Sigmoid colon (tissue), 7 donors: ENCODE measurements around the gene SHROOM4. TPM values are rescaled to one million over a fixed set of nuclear protein-coding genes. Genes with fewer than 3 reads are reported as not detected.

Source experiments
- DNase-seq: peaks from one replicate; pipeline ENCODE4 v3.0.0-alpha.2; 2019
- H3K27ac ChIP-seq, 4 donors: fragments of 200-600 bp; sonication (generic); one replicate each; pipeline ENCODE4 v1.5.1; 2016 to 2019; ENCODE audit warnings: mild to moderate bottlenecking in 1 of 4
- H3K27me3 ChIP-seq, 3 donors: fragments of 200-600 bp; sonication (generic); one replicate each; pipeline ENCODE4 v1.5.1; 2019; ENCODE audit warnings: mild to moderate bottlenecking in 1 of 3
- H3K36me3 ChIP-seq, 4 donors: fragments of 200-600 bp; sonication (generic); one replicate each; pipeline ENCODE4 v1.5.1; 2016 to 2019
- H3K4me1 ChIP-seq, 4 donors: fragments of 200-600 bp; sonication (generic); one replicate each; pipeline ENCODE4 v1.5.1; 2017 to 2019
- H3K4me3 ChIP-seq, 4 donors: fragments of 200-600 bp; sonication (generic); one replicate each; pipeline ENCODE4 v1.5.1; 2017 to 2019; ENCODE audit warnings: mild to moderate bottlenecking in 2 of 4, moderate library complexity in 1 of 4
- H3K9me3 ChIP-seq, 4 donors: fragments of 200-600 bp in 3 of 4; sonication (generic) in 3 of 4; one replicate each; pipeline versions ENCODE4 v1.5.1 to v1.6.1; 2013 to 2019
- CTCF ChIP-seq, 4 experiments: fragments of 450-650 bp in 3 of 4; fragments of 200-600 bp in 1 of 4; IDR thresholded peaks; one replicate each; pipeline ENCODE4 v1.5.1; 2016 to 2019; ENCODE audit warnings: antibody characterized with exemption in 4 of 4, mild to moderate bottlenecking in 3 of 4, moderate library complexity in 2 of 4
- EP300 ChIP-seq, 4 donors: sonication (generic); formaldehyde crosslinking; IDR thresholded peaks; one replicate each; pipeline ENCODE4 v1.6.1; 2017; ENCODE audit warnings: antibody characterized with exemption in 4 of 4
- POLR2A ChIP-seq, 2 donors: fragments of 450-650 bp; IDR thresholded peaks; one replicate each; pipeline ENCODE4 v1.6.1; 2016; ENCODE audit warnings: antibody characterized with exemption in 2 of 2, mild to moderate bottlenecking in 2 of 2, moderate library complexity in 2 of 2
- POLR2AphosphoS5 ChIP-seq, 4 donors: sonication (generic); formaldehyde crosslinking; IDR thresholded peaks; one replicate each; pipeline ENCODE4 v1.6.1; 2017; ENCODE audit warnings: antibody characterized with exemption in 4 of 4
- WGBS, 2 donors: extraction: QIAGEN DNeasy Blood & Tissue Kit; methylation state at CpG; one replicate each; pipeline ENCODE4 v1.1.7; 2013; 5-methylcytosine and 5-hydroxymethylcytosine counted together
- intact Hi-C: fragments of 100-400 bp; cut with DNase I; formaldehyde crosslinking; loops from one replicate; pipeline ENCODE4 v1.15.1; 2023
- polyA plus RNA-seq, 3 donors: library from polyadenylated mRNA; stranded (reverse); fragments of 200-250 nt; gene quantifications; one replicate each; pipeline ENCODE4 v1.2.3, GENCODE V29; 2013
- total RNA-seq, 4 donors: library from RNA; depleted of rRNA; stranded (reverse); fragments of >200 nt; gene quantifications; one replicate each; pipeline ENCODE4 v1.1.0, GENCODE V29; 2016
- donor health status: healthy with polysubstance abuse.
- donor health status: Bipolar disorder and iron deficiency.
- donor health status: healthy.

SHROOM4 gene
- total and polyA plus RNA-seq, 7 donors = 0.46 to 6.1 (median 3.3) TPM; not detected in 1

GRCh38 chrX:50629774-50630173 is 184.2 kb downstream of the SHROOM4 start:
- H3K9me3 ChIP-seq = no peaks in the 10 kb centered on the region
- intact Hi-C loops = no loop called here
- no peaks in the 10 kb centered on the region for H3K36me3 ChIP-seq
- H3K4me1 ChIP-seq = no peaks in the 10 kb centered on the region
- TF ChIP-seq CTCF (IDR thresholded peaks at IDR 0.05) = no peak
- TF ChIP-seq POLR2A (IDR thresholded peaks at IDR 0.05) = no peak
- no peak for TF ChIP-seq EP300 (IDR thresholded peaks at IDR 0.05)
- TF ChIP-seq POLR2AphosphoS5 (IDR thresholded peaks at IDR 0.05) = no peak
- no peak for DNase-seq
- WGBS, 2 donors = 88 to 89% methylated on average over 6 of the region's 6 CpGs
- H3K27ac ChIP-seq = no peak overlapping the region
- no peaks in the 10 kb centered on the region for H3K27me3 ChIP-seq
- H3K4me3 ChIP-seq = no peak overlapping the region

GRCh38 chrX:50627696-50628095 is 186.3 kb downstream of the SHROOM4 start:
- intact Hi-C loops = no loop called here
- H3K36me3 ChIP-seq = no peaks in the 10 kb centered on the region
- 83 to 90% methylated on average over 2 of the region's 2 CpGs for WGBS, 2 donors
- H3K4me1 ChIP-seq = no peaks in the 10 kb centered on the region
- DNase-seq = no peak
- TF ChIP-seq POLR2A (IDR thresholded peaks at IDR 0.05) (no peak), EP300 (IDR thresholded peaks at IDR 0.05) (no peak), POLR2AphosphoS5 (IDR thresholded peaks at IDR 0.05) (no peak), CTCF (IDR thresholded peaks at IDR 0.05) (no peak)
- no peak overlapping the region for H3K4me3 ChIP-seq
- no peak overlapping the region for H3K27ac ChIP-seq
- no peaks in the 10 kb centered on the region for H3K9me3 ChIP-seq
- no peaks in the 10 kb centered on the region for H3K27me3 ChIP-seq

- no peaks in the 10 kb centered on the region for H3K27me3 ChIP-seq
- H3K4me1 ChIP-seq = no peaks in the 10 kb centered on the region
- WGBS, 2 donors = 94 to 95% methylated on average over 4 of the region's 4 CpGs
- no peak overlapping the region for H3K27ac ChIP-seq
- no peaks in the 10 kb centered on the region for H3K36me3 ChIP-seq
- TF ChIP-seq EP300 (IDR thresholded peaks at IDR 0.05) (no peak), POLR2AphosphoS5 (IDR thresholded peaks at IDR 0.05) (no peak), POLR2A (IDR thresholded peaks at IDR 0.05) (no peak)
- H3K9me3 ChIP-seq = no peaks in the 10 kb centered on the region
- DNase-seq = no peak
- intact Hi-C loops = no loop called here
- H3K4me3 ChIP-seq = no peak overlapping the region
Observed at GRCh38 chrX:50626432-50626831, 187.6 kb downstream of the SHROOM4 start.

- no peaks in the 10 kb centered on the region for H3K36me3 ChIP-seq
- TF ChIP-seq POLR2A (IDR thresholded peaks at IDR 0.05) = no peak
- TF ChIP-seq CTCF (IDR thresholded peaks at IDR 0.05) = no peak
- TF ChIP-seq POLR2AphosphoS5 (IDR thresholded peaks at IDR 0.05) = no peak
- TF ChIP-seq EP300 (IDR thresholded peaks at IDR 0.05) = no peak
- 83 to 89% methylated on average over 1 of the region's 1 CpG for WGBS, 2 donors
- DNase-seq = no peak
- H3K9me3 ChIP-seq = no peaks in the 10 kb centered on the region
- intact Hi-C loops = no loop called here
- no peaks in the 10 kb centered on the region for H3K27me3 ChIP-seq
- no peak overlapping the region for H3K27ac ChIP-seq
- H3K4me1 ChIP-seq = no peaks in the 10 kb centered on the region
- H3K4me3 ChIP-seq = no peak overlapping the region
Observed at GRCh38 chrX:50622751-50623150, 191.2 kb downstream of the SHROOM4 start.

- 57 to 76% methylated on average over 12 of the region's 12 CpGs for WGBS, 2 donors
- TF ChIP-seq EP300 (IDR thresholded peaks at IDR 0.05) = no peak
- no peak for TF ChIP-seq POLR2A (IDR thresholded peaks at IDR 0.05)
- TF ChIP-seq CTCF (IDR thresholded peaks at IDR 0.05) = no peak
- no peak for TF ChIP-seq POLR2AphosphoS5 (IDR thresholded peaks at IDR 0.05)
- H3K9me3 ChIP-seq = no peaks in the 10 kb centered on the region
- DNase-seq = no peak
- H3K36me3 ChIP-seq = no peaks in the 10 kb centered on the region
- intact Hi-C loops = no loop called here
- no peak overlapping the region for H3K27ac ChIP-seq
- H3K4me1 ChIP-seq = no peaks in the 10 kb centered on the region
- no peaks in the 10 kb centered on the region for H3K27me3 ChIP-seq
- H3K4me3 ChIP-seq = no peak overlapping the region
Observed at GRCh38 chrX:50618788-50619558, 195.0 kb downstream of the SHROOM4 start.
